ENCODE results near the gene MTHFD1L. TPM values are rescaled to one million over a fixed set of nuclear protein-coding genes. Genes with fewer than 3 reads are reported as not detected.
A peak's percentile ranks its signal among the peaks of the same experiment; 100 is the strongest.
"Not testable (repeated sequence)": the region's sequence is repeated elsewhere in the genome, so short reads cannot be mapped to it uniquely, and the experiment has no call there.

Gene MTHFD1L
- total RNA-seq, 1 donor from 2014 or later: 74.5 TPM

- no peak for DNase-seq (ENCODE audit: low spot score)
Measured at GRCh38 chr6:151041686-151042085, 176.2 kb downstream of the MTHFD1L start.

- not testable (repeated sequence) for DNase-seq (ENCODE audit: low spot score)
Measured at GRCh38 chr6:151042911-151043330, 177.4 kb downstream of the MTHFD1L start.

- no peak for DNase-seq (ENCODE audit: low spot score)
Measured at GRCh38 chr6:151043944-151044343, 178.4 kb downstream of the MTHFD1L start.

- peak; percentile 71 for DNase-seq (ENCODE audit: low spot score)
Measured at GRCh38 chr6:151044465-151045441, 179.3 kb downstream of the MTHFD1L start.

- DNase-seq (ENCODE audit: low spot score): not testable (repeated sequence)
Measured at GRCh38 chr6:151045511-151046222, 180.2 kb downstream of the MTHFD1L start.

GRCh38 chr6:151051164-151051563, 185.7 kb downstream of the MTHFD1L start:
- DNase-seq (ENCODE audit: low spot score): no peak

GRCh38 chr6:151052021-151052646, 186.6 kb downstream of the MTHFD1L start:
- DNase-seq (ENCODE audit: low spot score): no peak

- no peak for DNase-seq (ENCODE audit: low spot score)
Measured at GRCh38 chr6:151054306-151054705, 188.8 kb downstream of the MTHFD1L start.

GRCh38 chr6:151056230-151056907, 190.9 kb downstream of the MTHFD1L start:
- no peak for DNase-seq (ENCODE audit: low spot score)

GRCh38 chr6:151057061-151057460, 191.6 kb downstream of the MTHFD1L start:
- DNase-seq (ENCODE audit: low spot score): no peak

- no peak for DNase-seq (ENCODE audit: low spot score)
Measured at GRCh38 chr6:151058021-151058733, 192.7 kb downstream of the MTHFD1L start.

- peak; percentile 34 for DNase-seq (ENCODE audit: low spot score)
Measured at GRCh38 chr6:151059612-151060095, 194.2 kb downstream of the MTHFD1L start.

- no peak for DNase-seq (ENCODE audit: low spot score)
Measured at GRCh38 chr6:151060096-151060765, 194.7 kb downstream of the MTHFD1L start.

GRCh38 chr6:151060766-151061531, 195.4 kb downstream of the MTHFD1L start:
- DNase-seq (ENCODE audit: low spot score): no peak

GRCh38 chr6:151063352-151063751, 197.8 kb downstream of the MTHFD1L start:
- no peak for DNase-seq (ENCODE audit: low spot score)

GRCh38 chr6:151063842-151064647, 198.5 kb downstream of the MTHFD1L start:
- no peak for DNase-seq (ENCODE audit: low spot score)

GRCh38 chr6:151065027-151065815, 199.7 kb downstream of the MTHFD1L start:
- no peak for DNase-seq (ENCODE audit: low spot score)
